ENCODE data around the gene STRN4. TPM values are rescaled to one million over a fixed set of nuclear protein-coding genes. Genes with fewer than 3 reads are reported as not detected.

STRN4 gene
- polyA plus RNA-seq, 1 of the 3 experiments (the other 2 are of a cell fraction): 92.8 TPM

GRCh38 chr19:46787331-46788261 lies 41.3 kb upstream of the STRN4 start (continued):
- no peak for TF ChIP-seq FOXJ3 (CRISPR knock-in tag; IDR thresholded peaks at IDR 0.05)
- no peak for TF ChIP-seq ELF1 (IDR thresholded peaks at IDR 0.05)
- peak; percentile 63 for TF ChIP-seq YY1 (IDR thresholded peaks at IDR 0.05; ENCODE audit: low read depth)
- TF ChIP-seq TEAD4 (IDR thresholded peaks at IDR 0.05; ENCODE audit: borderline replicate concordance, insufficient read depth): no peak
- no peak for TF ChIP-seq FOSL2 (IDR thresholded peaks at IDR 0.05; ENCODE audit: borderline replicate concordance, low read depth)
- TF ChIP-seq JUND (IDR thresholded peaks at IDR 0.05): no peak
- peak; percentile 37; the same call in 1 of the 2 replicates for TF ChIP-seq USF2 (IDR thresholded peaks at IDR 0.05; ENCODE audit: borderline replicate concordance, low read depth, low read length)
- no peak for TF ChIP-seq CTCF (IDR thresholded peaks at IDR 0.05)
- TF ChIP-seq PBX3 (IDR thresholded peaks at IDR 0.05): no peak
- no peak for TF ChIP-seq RAD21 (IDR thresholded peaks at IDR 0.05; ENCODE audit: low read length)
- TF ChIP-seq MXI1 (IDR thresholded peaks at IDR 0.05; ENCODE audit: low read depth, low read length): peak; percentile 60
- peak; percentile 66; the same call in 1 of the 2 replicates for TF ChIP-seq MAX (IDR thresholded peaks at IDR 0.05; ENCODE audit: low read depth)
- TF ChIP-seq RCOR1 (IDR thresholded peaks at IDR 0.05; ENCODE audit: low read length): no peak

- Histone ChIP-seq H3K4me3 (ENCODE audit: low read depth in 2 of 2, low read length in 1 of 2) (peak overlapping the region; percentile 62 to 95), H3K4me2 (peak overlapping the region; percentile 98), H3K9me3 (no peaks in the 10 kb centered on the region), H3K27ac (ENCODE audit: low read depth in 2 of 2, low read length in 1 of 2) (peak overlapping the region; percentile 87 to 92), H3K4me1 (ENCODE audit: control insufficient read depth in 1 of 2, insufficient read depth in 2 of 2, low read depth in 1 of 2, low read length in 1 of 2) (peaks cover 18 to 31% of the 10 kb centered on the region in 2 experiments; a peak in 3 of 4 replicates), H4K20me1 (ENCODE audit: insufficient read depth) (peaks cover 9% of the 10 kb centered on the region; the same call in 1 of the 2 replicates), H3K79me2 (ENCODE audit: insufficient read depth) (peaks cover 64% of the 10 kb centered on the region), H3K27me3 (ENCODE audit: insufficient read depth) (no peaks in the 10 kb centered on the region), H3K9me2 (no peaks in the 10 kb centered on the region), H3K9ac (peak overlapping the region; percentile 91), H2AFZ (ENCODE audit: low read depth) (no peak overlapping the region; the same call in 1 of the 2 replicates), H3F3A (replicated peaks; ENCODE audit: insufficient read depth) (peaks cover 22% of the 10 kb centered on the region), H3K36me3 (replicated peaks in 1 of 2; ENCODE audit: control insufficient read depth in 1 of 2, insufficient read depth in 2 of 2, low read length in 1 of 2) (peaks cover 6 to 18% of the 10 kb centered on the region in 2 experiments)
- CTCF ChIA-PET: interaction anchor here (1.0 to 2.3 kb wide), 7 partner anchors 20 to 54 kb away, joined by 3 to 16 read pairs (median 4); no protein-coding TSS in a partner anchor
- no peak for DNase-seq
- 2% methylated on average over 5 of the region's 5 CpGs for WGBS (ENCODE audit: low lambda C conversion rate)
- POLR2A ChIA-PET: interaction anchor here (1.1 to 1.2 kb wide), 2 partner anchors 40 to 49 kb away, joined by 3 to 4 read pairs; no protein-coding TSS in a partner anchor
- no peak for TF ChIP-seq CTCF (IDR thresholded peaks at IDR 0.05)
- TF ChIP-seq RCOR1 (IDR thresholded peaks at IDR 0.05; ENCODE audit: low read length): no peak
- TF ChIP-seq EZH2phosphoT487 (IDR thresholded peaks at IDR 0.05; ENCODE audit: borderline replicate concordance, low read depth): no peak
- no peak for TF ChIP-seq REST (IDR thresholded peaks at IDR 0.05; ENCODE audit: low read depth, low read length)
- TF ChIP-seq USF2 (IDR thresholded peaks at IDR 0.05; ENCODE audit: borderline replicate concordance, low read depth, low read length): no peak
Measured at GRCh38 chr19:46787040-46787330, 40.7 kb upstream of the STRN4 start.
